Measurements from ENCODE around the gene EFHC2.

Gene EFHC2

GRCh38 chrX:44147130-44147529 is 196.3 kb downstream of the EFHC2 start:
- no peak for DNase-seq (ENCODE audit: low read depth)

- DNase-seq (ENCODE audit: low read depth), result no peak
Measured at GRCh38 chrX:44144177-44144945, 199.1 kb downstream of the EFHC2 start.

GRCh38 chrX:44143061-44143602 is 200.3 kb downstream of the EFHC2 start:
- no peak for DNase-seq (ENCODE audit: low read depth)

GRCh38 chrX:44130189-44130588 is 213.3 kb downstream of the EFHC2 start:
- no peak for DNase-seq (ENCODE audit: low read depth)

GRCh38 chrX:44113337-44113736 is 230.1 kb downstream of the EFHC2 start:
- DNase-seq (ENCODE audit: low read depth), result no peak

GRCh38 chrX:44106864-44107263 is 236.6 kb downstream of the EFHC2 start:
- no peak for DNase-seq (ENCODE audit: low read depth)

- no peak for DNase-seq (ENCODE audit: low read depth)
Measured at GRCh38 chrX:44105228-44105913, 238.1 kb downstream of the EFHC2 start.

- no peak for DNase-seq (ENCODE audit: low read depth)
Measured at GRCh38 chrX:44104699-44105098, 238.8 kb downstream of the EFHC2 start.

GRCh38 chrX:44101281-44101680 is 242.2 kb downstream of the EFHC2 start:
- DNase-seq (ENCODE audit: low read depth), result no peak

GRCh38 chrX:44099366-44099765 is 244.1 kb downstream of the EFHC2 start:
- DNase-seq (ENCODE audit: low read depth), result no peak

Measured in T-helper 22 cell (primary cell).